Caki2 (cell line): ENCODE results near the gene MTA1. TPM values are rescaled to one million over a fixed set of nuclear protein-coding genes. Genes with fewer than 3 reads are reported as not detected.

Experiments
- DNase-seq: peaks from one replicate; pipeline ENCODE4 v3.0.0-alpha.2; 2015; ENCODE audit warnings: low read depth
- in situ Hi-C: cut with HindIII; loops from 2 replicates; pipeline ENCODE4 v1.10.0; 2016; ENCODE audit warnings: low sequenced_read_pairs, low pct_unique_long_range_greater_than_20kb, mixed read lengths
- total RNA-seq: library from RNA; depleted of rRNA; stranded (reverse); fragments of >200 nt; shearing (Covaris generic); gene quantifications from 2 replicates; pipeline ENCODE4 v1.2.3, GENCODE V29; 2014; ENCODE audit warnings: low replicate concordance; rRNA removed

MTA1 gene
- total RNA-seq, result 16.9 and 18.9 TPM in 2 replicates

GRCh38 chr14:105419195-105420091 lies at the start of gene MTA1:
MTA1 (plus strand) TSS chr14:105419827; CDS start chr14:105420036, 209 bp downstream.
- in situ Hi-C loops, result no loop called here
- no peak for DNase-seq

DNA sequence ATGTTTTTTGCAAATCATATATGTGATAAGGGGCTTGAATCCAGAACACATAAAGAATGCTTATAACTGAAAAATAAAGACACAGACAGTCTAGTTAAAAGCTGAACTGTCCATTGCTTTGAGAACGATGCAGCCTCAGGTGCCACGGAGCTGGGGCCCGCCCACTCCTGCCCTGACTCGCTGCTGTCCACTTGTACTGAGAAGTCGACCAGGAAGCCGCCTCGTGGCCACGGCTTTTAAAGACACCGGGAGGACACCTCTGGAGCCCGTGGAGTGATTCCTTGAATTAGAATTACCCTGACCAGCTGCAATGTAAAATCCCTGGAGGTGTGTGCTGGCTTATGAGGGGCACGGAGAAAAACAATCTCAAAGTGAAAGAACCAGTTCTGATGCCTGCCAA lies 45.2 kb upstream of the MTA1 start:
- in situ Hi-C loops, result no loop called here

DNA sequence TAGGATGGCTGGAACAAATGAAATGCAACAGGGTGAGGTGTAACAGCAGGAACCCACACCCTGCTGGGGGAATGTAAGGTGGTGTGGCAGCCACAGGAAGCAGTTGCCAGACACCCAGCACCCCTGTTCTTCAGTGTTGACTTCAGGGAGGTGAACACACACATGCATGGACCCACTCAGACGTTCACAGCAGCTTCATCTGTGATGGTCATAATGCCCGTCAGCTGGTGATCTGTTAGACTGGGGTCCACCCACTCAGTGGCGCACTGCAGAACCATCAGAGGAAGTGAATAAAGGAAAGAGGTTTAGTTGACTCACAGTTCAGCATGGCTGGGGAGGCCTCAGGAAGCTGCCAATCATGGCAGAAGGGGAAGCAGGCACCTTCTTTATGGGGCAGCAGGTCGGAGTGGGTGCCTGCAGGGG lies 44.0 kb upstream of the MTA1 start:
- in situ Hi-C loops, result no loop called here
- no peak for DNase-seq

More for the DNA sequence above, 45.2 kb upstream of the MTA1 start:
- no peak for DNase-seq

DNA sequence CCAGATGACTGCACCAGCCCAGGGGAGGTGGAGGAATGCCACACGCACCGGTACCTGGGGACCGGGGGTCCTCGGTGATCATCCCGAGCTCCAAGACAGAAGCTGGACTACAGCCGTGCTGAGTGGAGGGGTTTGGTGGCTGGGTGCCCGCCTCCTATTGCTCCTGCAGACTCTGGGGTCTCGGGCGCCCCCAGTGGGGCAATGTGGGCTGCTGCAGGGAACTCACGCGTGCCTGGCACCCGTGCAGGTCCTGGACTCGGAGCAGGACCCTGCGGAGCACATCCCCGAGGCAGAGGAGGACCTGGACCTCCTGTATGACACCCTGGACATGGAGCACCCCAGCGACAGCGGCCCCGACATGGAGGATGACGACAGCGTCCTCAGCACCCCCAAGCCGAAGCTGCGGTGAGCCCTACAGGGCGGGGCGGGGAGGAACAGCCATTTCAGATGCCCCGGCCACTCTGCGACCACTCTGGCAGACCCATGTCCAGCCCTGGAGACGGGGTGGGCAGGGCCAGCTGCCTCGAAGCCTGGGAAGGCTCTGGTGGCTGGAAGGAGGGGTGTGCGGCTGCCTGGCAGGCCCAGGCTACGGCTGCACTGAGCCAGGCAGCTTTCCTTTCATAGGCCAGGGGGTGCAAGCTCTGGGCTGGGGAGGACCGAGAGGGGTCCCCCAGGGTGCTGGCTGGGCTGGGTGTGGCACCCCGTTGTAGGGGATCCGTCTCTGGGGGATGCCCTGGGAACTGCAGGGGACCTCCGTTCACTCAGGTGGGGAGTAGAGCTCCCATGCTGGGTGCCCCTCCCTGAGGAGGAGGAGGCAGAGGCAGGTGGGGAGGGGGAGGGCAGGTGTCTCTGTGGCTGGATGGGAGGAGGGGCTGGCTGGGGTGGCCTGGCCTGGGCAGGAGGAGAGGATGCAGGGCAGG lies 42.8 kb upstream of the MTA1 start:
- in situ Hi-C loops, result no loop called here
- no peak for DNase-seq

DNA sequence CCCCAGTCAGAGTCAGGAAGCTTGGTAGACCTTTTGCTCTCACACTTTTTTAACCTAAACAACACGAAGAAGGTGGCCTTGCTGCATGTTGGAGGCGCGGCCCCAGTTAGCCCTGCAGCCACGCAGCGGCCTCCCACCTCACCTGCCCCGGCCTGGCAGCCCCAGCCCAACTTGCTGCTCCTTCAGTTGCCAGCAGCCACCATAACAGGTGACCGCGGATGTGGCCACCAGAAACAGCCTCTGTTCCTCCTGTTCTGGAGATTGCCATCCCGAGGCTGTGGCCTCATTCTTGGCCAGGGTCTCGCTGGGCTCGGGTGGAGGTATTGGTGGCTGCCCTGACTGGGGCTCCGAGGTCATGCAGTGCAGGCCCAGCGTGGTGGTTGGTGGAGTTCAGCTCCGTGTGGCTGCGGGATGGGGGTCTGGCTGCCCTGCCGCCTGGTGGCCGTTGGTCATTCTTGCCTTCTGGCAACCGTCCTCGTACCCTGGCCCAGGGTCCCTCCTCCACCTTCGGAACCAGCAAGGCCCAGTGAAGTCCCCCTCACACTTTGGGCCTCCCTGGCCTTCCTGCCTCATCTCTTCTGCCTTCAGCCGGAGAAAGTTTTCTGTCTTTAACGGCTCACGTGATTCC lies 42.0 kb upstream of the MTA1 start:
- in situ Hi-C loops, result no loop called here
- no peak for DNase-seq

GRCh38 chr14:105378199-105378598 lies 41.4 kb upstream of the MTA1 start:
- in situ Hi-C loops, result no loop called here
- no peak for DNase-seq

DNA sequence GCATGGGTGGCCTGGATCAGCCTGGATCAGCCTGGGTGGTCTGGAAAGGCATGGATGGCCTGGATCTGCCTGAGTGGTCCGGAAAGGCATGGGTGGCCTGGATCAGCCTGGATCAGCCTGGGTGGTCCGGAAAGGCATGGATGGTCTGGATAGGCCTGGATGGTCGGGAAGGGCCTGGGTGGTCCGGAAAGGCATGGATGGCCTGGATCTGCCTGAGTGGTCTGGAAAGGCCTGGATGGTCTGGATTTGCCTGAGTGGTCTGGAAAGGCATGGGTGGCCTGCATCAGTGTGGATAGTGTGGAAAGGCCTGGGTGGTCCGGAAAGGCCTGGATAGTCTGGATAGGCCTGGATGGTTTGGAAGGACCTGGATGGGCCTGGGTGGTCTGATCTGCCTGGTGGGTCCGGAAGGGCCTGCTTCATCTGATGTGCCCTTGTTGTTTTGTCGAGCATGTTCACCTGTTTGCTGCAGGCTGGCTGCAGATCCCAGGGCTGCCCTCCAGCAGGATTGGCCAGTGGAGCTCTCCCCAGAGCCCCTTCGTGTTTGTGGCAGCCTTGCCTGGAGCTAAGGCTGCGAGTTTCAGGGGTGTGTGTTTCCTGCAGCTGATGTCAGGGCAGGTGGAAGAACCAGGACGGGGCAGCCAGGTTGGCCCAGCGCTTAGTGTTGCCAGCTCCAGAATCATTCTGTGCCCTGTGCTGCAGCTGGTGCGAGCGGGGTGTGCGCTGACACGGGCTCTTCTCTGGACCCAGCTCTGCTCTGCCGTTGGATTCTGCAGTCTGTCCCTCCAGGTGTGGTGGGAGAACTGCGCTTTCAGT lies 40.5 kb upstream of the MTA1 start:
- in situ Hi-C loops, result no loop called here
- no peak for DNase-seq

- in situ Hi-C loops, result no loop called here
Observed at GRCh38 chr14:105379946-105380345, 39.7 kb upstream of the MTA1 start.

DNA sequence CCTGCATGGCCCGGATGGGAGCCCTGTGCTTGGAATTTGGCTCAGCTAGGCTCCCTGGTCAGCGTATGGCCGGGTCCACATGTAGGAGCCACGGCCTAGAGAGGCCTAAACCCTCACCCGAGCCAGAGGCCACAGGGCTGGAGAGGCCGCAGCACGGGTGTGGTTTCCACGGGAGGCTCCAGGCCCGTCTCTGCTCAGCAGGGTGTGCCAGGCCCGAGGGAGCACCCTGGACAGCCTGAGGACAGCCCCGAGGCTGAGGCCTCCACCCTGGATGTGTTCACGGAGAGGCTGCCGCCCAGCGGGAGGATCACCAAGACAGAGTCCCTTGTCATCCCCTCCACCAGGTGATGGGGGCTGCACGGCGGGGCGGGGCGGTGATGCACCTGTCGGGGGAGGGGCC lies 38.9 kb upstream of the MTA1 start:
- in situ Hi-C loops, result no loop called here

More at GRCh38 chr14:105379946-105380345, 39.7 kb upstream of the MTA1 start:
- no peak for DNase-seq

DNA sequence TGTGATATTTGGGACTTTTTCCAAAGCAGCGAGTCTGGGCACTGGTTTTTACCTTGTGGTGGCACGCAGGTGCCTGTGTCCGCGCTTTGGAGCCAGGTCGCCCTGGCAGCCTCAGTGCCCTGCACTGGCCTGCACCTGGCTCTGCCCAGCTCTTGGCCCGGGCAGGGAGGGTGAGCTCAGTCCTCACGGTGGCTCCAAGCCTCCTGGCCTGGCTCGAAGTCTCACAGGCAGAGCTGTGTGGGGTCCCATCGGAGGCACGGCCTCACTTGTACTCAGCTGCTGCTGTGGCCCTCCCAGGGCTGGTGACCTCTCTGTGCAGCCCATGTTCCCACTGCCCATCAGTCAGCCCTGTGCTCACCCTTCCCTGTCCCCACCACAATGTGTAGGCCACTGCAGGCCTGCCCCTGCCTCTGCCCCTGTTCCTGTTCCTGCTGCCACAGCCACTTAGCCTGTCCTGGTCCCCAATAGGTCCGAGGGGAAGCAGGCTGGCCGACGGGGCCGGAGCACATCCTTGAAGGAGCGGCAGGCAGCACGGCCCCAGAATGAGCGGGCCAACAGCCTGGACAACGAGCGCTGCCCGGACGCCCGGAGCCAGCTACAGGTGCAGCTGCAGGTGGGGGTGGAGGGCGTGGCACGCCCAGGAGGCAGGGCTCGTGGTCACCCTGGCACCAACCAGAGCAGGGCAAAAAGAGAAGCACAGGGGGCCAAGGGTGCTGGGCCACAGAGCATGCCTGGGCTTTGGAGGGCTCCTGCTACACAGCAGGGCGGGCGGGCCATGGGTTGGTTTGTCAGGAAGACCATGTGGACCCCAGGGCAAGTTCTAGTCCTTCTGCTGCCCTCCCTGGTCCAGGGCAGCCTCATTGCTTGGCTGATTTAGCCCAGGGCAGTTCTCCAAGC lies 37.9 kb upstream of the MTA1 start:
- in situ Hi-C loops, result no loop called here
- DNase-seq, result no peak

More for the DNA sequence above, 38.9 kb upstream of the MTA1 start:
- no peak for DNase-seq

GRCh38 chr14:105382343-105383082 lies 37.1 kb upstream of the MTA1 start:
- DNase-seq, result no peak
- in situ Hi-C loops, result no loop called here

DNA sequence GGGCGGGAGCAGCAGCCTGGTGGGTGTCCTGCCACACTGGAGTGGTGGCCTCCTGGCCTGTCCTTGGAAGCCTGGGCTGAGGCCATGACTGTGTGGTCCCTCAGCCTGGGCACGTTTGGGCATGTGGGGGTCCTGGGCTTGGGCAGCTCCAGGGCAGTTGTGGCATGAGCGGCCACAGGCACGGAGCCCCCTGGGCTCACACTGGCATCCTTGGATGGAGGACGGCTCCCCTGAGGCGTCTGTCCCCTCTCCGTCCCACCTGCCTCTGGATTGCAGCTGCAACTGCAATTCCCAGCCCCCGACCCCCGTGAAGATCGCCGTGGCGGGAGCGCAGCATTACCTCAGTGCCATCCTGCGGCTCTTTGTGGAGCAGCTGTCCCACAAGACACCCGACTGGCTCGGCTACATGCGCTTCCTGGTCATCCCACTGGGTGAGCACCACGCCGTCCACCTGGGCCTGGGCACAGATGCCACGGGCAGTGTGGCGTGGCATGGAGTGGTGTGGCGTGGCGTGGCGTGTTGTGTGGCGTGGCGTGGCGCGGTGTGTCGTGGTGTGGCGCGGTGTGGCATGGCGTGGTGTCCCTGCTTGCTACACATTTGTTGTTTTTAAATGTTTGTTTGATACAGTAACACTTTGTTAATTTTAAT lies 36.4 kb upstream of the MTA1 start:
- in situ Hi-C loops, result no loop called here
- no peak for DNase-seq

DNA sequence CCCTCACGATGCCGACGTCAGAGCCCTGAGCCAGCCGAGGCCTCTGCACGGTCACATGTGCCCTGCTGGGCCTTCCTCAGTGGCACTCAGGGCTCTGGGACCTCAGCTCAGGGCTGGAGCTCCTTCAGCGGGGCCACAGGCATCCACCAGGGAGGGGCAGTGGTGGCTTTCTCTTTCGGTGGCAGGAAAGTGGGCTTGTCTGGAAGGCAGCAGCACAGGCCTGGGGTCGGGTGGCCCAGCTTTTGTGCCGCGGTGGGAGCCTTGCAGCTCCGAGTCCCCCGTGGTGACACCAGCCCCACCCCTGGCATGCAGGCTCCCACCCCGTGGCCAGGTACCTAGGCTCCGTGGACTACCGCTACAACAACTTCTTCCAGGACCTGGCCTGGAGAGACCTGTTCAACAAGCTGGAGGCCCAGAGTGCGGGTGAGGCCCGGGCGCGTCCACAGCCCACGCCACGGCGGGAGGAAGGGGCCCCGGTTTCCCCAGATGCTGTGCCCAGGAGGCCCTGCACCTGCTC lies 35.5 kb upstream of the MTA1 start:
- DNase-seq, result no peak
- in situ Hi-C loops, result no loop called here

DNA sequence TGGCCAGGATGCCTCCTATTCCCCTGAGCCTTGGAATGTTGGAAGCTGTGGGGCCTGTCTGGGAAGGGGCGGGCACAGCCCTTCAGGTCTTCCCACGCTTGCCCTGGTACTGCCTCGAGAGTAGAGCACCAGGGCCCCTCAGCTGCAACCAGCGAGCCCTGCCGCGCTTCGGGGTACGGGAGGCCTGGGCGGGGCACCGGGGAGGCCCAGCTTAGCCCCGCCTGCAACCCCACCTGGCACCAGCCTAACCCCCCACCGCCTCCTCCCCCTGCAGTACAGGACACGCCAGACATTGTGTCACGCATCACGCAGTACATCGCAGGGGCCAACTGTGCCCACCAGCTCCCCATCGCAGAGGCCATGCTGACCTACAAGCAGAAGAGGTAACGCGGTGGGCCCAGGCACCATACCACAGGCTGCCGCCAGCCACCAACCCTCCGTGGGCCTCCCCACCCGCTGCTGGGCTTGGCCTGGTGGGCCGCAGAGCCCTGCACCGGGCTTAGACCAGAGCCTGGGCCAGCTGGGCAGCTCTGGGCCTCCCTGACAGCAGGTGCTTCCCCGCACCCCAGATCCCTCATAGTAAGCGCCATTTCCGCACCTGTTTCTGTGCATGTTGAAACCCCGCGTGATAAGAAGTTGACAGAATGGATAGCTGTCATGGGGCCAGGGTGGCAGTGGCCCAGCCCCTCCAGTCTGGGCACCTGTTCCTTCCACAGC lies 34.9 kb upstream of the MTA1 start:
- in situ Hi-C loops, result no loop called here

DNA sequence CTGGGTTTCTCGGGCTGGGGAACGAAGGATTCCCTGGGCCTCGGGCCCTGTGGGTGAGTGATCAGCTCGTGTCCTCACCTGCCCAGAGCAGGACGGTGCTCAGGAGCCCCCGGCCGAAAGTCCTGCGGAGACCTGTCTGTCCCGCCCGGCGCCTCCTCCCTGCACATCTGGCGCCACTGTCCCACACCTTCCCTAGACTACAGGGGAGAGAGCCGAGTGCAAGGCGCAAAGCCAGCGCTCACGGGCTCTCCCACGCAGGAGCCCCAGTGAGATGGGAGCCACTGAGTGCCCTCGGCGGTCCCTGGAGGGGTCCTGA lies 34.3 kb upstream of the MTA1 start:
- DNase-seq, result no peak
- in situ Hi-C loops, result no loop called here

More for the DNA sequence above, 34.9 kb upstream of the MTA1 start:
- no peak for DNase-seq
